GM23338 (cell line): ENCODE results near the gene JPH3.

Experiments used
- CTCF ChIP-seq, 2 experiments: fragments of 200-600 bp in 1 of 2; sonication (generic) in 1 of 2; conservative IDR thresholded peaks; 2 replicates each; pipeline versions ENCODE4 v1.5.1 to v1.6.1; 2016 to 2017; ENCODE audit warnings: antibody characterized with exemption in 2 of 2, low read depth in 2 of 2, mild to moderate bottlenecking in 2 of 2, moderate library complexity in 1 of 2
- EZH2 ChIP-seq: fragments of 200-600 bp; sonication (generic); IDR thresholded peaks from one replicate; pipeline ENCODE4 v1.8.0; 2017; ENCODE audit warnings: antibody characterized with exemption, mild to moderate bottlenecking, low read depth; ENCODE audit not compliant: unreplicated experiment
- JUNB ChIP-seq: IDR thresholded peaks from one replicate; pipeline ENCODE4 v1.6.1; 2016; ENCODE audit warnings: antibody characterized with exemption; ENCODE audit not compliant: unreplicated experiment
- NANOG ChIP-seq: IDR thresholded peaks from 2 replicates; pipeline ENCODE4 v1.6.1; 2016; ENCODE audit warnings: antibody characterized with exemption, borderline replicate concordance
- POLR2AphosphoS5 ChIP-seq: IDR thresholded peaks from 2 replicates; pipeline ENCODE4 v1.6.1; 2016; ENCODE audit warnings: antibody characterized with exemption, low read depth
- REST ChIP-seq: IDR thresholded peaks from one replicate; pipeline ENCODE4 v1.6.1; 2018; ENCODE audit warnings: antibody characterized with exemption; ENCODE audit not compliant: unreplicated experiment
- ZNF462 ChIP-seq: fragments of 250-450 bp; sonication (Bioruptor Pico); IDR thresholded peaks from 2 replicates; pipeline ENCODE4 v1.5.0; 2020; ENCODE audit warnings: mild to moderate bottlenecking, moderate library complexity

GRCh38 chr16:87602001-87602775, at the start of gene JPH3:
- no peak for TF ChIP-seq EZH2
- TF ChIP-seq CTCF (conservative IDR thresholded peaks at IDR 0.05; ENCODE audit: low read depth in 2 of 2) = no peak
- no peak for TF ChIP-seq NANOG
- peak; percentile 8 for TF ChIP-seq REST
- no peak for TF ChIP-seq ZNF462 (CRISPR knock-in tag)
- 0 out of 2 replicates have a peak, but pooled peaks have one; percentile 32 for TF ChIP-seq POLR2AphosphoS5
- TF ChIP-seq JUNB = no peak
